HEK293 (cell line): Measurements from ENCODE around the gene OPN1SW.

ENCODE experiments used
- BCL11B ChIP-seq: fragments of 450-650 bp; formaldehyde crosslinking; IDR thresholded peaks from 2 replicates; pipeline ENCODE4 v1.5.1; 2016; ENCODE audit warnings: low read depth, missing biosample characterization, missing genetic modification characterization
- GLIS1 ChIP-seq: fragments of 450-650 bp; formaldehyde crosslinking; IDR thresholded peaks from 2 replicates; pipeline ENCODE4 v1.5.1; 2016; ENCODE audit warnings: missing biosample characterization, missing genetic modification characterization
- KLF9 ChIP-seq: fragments of 450-650 bp; formaldehyde crosslinking; IDR thresholded peaks from 2 replicates; pipeline ENCODE4 v1.5.1; 2016; ENCODE audit warnings: missing biosample characterization, missing genetic modification characterization, low read depth
- SCRT1 ChIP-seq: fragments of 450-650 bp; formaldehyde crosslinking; IDR thresholded peaks from 2 replicates; pipeline ENCODE4 v1.5.1; 2016; ENCODE audit warnings: missing biosample characterization, missing genetic modification characterization, borderline replicate concordance
- ZBTB1 ChIP-seq: fragments of 450-650 bp; formaldehyde crosslinking; IDR thresholded peaks from 2 replicates; pipeline ENCODE4 v1.5.1; 2016; ENCODE audit warnings: missing biosample characterization, missing genetic modification characterization
- ZFP69B ChIP-seq: fragments of 450-650 bp; formaldehyde crosslinking; IDR thresholded peaks from 2 replicates; pipeline ENCODE4 v1.5.1; 2016; ENCODE audit warnings: missing biosample characterization, missing genetic modification characterization
- ZIC2 ChIP-seq: fragments of 450-650 bp; formaldehyde crosslinking; IDR thresholded peaks from 2 replicates; pipeline ENCODE4 v1.5.1; 2016; ENCODE audit warnings: missing biosample characterization, missing genetic modification characterization
- ZNF112 ChIP-seq: fragments of 450-650 bp; formaldehyde crosslinking; IDR thresholded peaks from 2 replicates; pipeline ENCODE4 v1.5.0; 2017; ENCODE audit warnings: missing biosample characterization, missing genetic modification characterization
- ZNF391 ChIP-seq: fragments of 450-650 bp; formaldehyde crosslinking; IDR thresholded peaks from 2 replicates; pipeline ENCODE4 v1.5.1; 2016; ENCODE audit warnings: low read depth, missing biosample characterization, missing genetic modification characterization, borderline replicate concordance
- ZNF530 ChIP-seq: fragments of 450-650 bp; formaldehyde crosslinking; IDR thresholded peaks from 2 replicates; pipeline ENCODE4 v1.5.1; 2016; ENCODE audit warnings: low read depth, missing biosample characterization, missing genetic modification characterization
- ZNF544 ChIP-seq: fragments of 450-650 bp; formaldehyde crosslinking; IDR thresholded peaks from 2 replicates; pipeline ENCODE4 v1.5.0; 2017; ENCODE audit warnings: missing biosample characterization, missing genetic modification characterization
- ZNF561 ChIP-seq: fragments of 450-650 bp; IDR thresholded peaks from 2 replicates; pipeline ENCODE4 v1.5.1; 2018; ENCODE audit warnings: missing biosample characterization, missing genetic modification characterization, borderline replicate concordance
- ZNF571 ChIP-seq: fragments of 450-650 bp; formaldehyde crosslinking; IDR thresholded peaks from 2 replicates; pipeline ENCODE4 v1.5.0; 2017; ENCODE audit warnings: missing biosample characterization, missing genetic modification characterization
- ZNF664 ChIP-seq: fragments of 450-650 bp; formaldehyde crosslinking; IDR thresholded peaks from 2 replicates; pipeline ENCODE4 v1.5.1; 2016; ENCODE audit warnings: missing biosample characterization, missing genetic modification characterization
- ZNF76 ChIP-seq: fragments of 450-650 bp; formaldehyde crosslinking; IDR thresholded peaks from 2 replicates; pipeline ENCODE4; 2016; ENCODE audit warnings: low read depth, missing biosample characterization, missing genetic modification characterization, borderline replicate concordance
- ZNF843 ChIP-seq: fragments of 450-650 bp; formaldehyde crosslinking; IDR thresholded peaks from 2 replicates; pipeline ENCODE4 v1.5.1; 2016; ENCODE audit warnings: missing biosample characterization, missing genetic modification characterization
- ZSCAN23 ChIP-seq: fragments of 450-650 bp; formaldehyde crosslinking; IDR thresholded peaks from 2 replicates; pipeline ENCODE4 v1.5.1; 2016; ENCODE audit warnings: missing biosample characterization, missing genetic modification characterization
- TF ChIP-seq, protein P1 (sequence below): fragments of 450-650 bp; formaldehyde crosslinking; IDR thresholded peaks from 2 replicates; pipeline ENCODE4 v1.5.1; 2016; ENCODE audit warnings: missing biosample characterization, missing genetic modification characterization
- TF ChIP-seq, protein P2 (sequence below): fragments of 450-650 bp; formaldehyde crosslinking; IDR thresholded peaks from 2 replicates; pipeline ENCODE4 v1.5.1; 2017; ENCODE audit warnings: missing biosample characterization, missing genetic modification characterization
- TF ChIP-seq, protein P3 (sequence below): fragments of 450-650 bp; formaldehyde crosslinking; IDR thresholded peaks from 2 replicates; pipeline ENCODE4 v1.5.1; 2016; ENCODE audit warnings: missing biosample characterization, missing genetic modification characterization
- TF ChIP-seq, protein P4 (sequence below): fragments of 450-650 bp; formaldehyde crosslinking; IDR thresholded peaks from 2 replicates; pipeline ENCODE4 v1.5.1; 2016; ENCODE audit warnings: missing biosample characterization, missing genetic modification characterization
- TF ChIP-seq, protein P5 (sequence below): fragments of 450-650 bp; formaldehyde crosslinking; IDR thresholded peaks from 2 replicates; pipeline ENCODE4 v1.5.1; 2016; ENCODE audit warnings: missing biosample characterization, missing genetic modification characterization
- TF ChIP-seq, protein P6 (sequence below): fragments of 450-650 bp; formaldehyde crosslinking; IDR thresholded peaks from 2 replicates; pipeline ENCODE4 v1.5.1; 2016; ENCODE audit warnings: missing biosample characterization, missing genetic modification characterization
- TF ChIP-seq, protein P7 (sequence below): fragments of 450-650 bp; formaldehyde crosslinking; IDR thresholded peaks from 2 replicates; pipeline ENCODE4 v1.5.1; 2016; ENCODE audit warnings: missing biosample characterization, missing genetic modification characterization

OPN1SW gene

DNA sequence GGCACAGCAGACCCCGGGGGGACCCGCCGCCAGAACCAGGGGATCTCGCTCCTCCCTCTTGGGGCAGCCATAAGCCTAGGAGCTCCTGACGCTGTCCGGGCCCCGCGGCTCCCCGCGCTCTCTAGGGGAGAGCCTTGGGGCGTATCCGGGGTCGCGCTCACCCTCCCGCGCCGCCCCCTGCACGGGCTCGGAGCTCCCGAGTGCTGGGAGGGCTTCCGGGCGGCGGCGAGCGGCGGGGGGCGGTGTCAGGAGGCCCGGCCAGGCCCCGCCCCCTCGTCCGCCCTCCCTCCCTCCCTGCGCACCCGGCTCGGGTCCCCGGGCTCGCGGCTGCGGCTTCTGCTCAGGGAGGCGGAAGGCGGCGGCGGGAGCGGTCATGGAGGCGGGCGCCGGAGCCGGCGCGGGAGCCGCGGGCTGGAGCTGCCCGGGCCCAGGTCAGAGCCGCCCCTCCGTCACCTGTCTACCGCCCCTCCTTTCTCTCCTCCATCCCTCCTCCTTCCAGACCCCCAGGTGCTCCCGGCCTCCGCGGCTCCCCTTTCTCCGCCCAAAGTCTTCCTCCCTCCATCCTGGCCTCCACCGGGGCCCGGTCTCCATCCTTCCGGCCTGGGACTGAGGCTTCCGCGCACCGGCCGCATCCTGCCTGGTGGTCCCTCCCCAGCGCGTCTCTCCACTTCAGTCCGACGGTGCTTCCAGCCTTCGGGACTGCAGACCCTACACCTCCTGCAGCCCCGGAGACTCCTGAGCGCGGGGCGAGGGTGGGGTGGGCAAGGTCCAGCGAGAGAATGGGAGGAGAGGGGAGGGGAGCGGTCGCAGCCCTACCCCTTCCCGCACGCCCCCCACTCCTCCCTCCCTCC is 15.8 kb upstream of the OPN1SW start, which contains the start of gene CCDC136 (continued):
- TF ChIP-seq, protein P1, sequence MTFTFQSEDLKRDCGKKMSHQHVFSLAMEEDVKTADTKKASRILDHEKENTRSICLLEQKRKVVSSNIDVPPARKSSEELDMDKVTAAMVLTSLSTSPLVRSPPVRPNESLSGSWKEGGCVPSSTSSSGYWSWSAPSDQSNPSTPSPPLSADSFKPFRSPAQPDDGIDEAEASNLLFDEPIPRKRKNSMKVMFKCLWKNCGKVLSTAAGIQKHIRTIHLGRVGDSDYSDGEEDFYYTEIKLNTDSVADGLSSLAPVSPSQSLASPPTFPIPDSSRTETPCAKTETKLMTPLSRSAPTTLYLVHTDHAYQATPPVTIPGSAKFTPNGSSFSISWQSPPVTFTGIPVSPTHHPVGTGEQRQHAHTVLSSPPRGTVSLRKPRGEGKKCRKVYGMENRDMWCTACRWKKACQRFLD (tag by site-specific recombination), result 0 out of 2 replicates have a peak, but pooled peaks have one; percentile 11
- TF ChIP-seq GLIS1 (tag by site-specific recombination) (peak; percentile 91), ZNF391 (peak; percentile 79; the same call in 1 of the 2 replicates), ZNF112 (tag by site-specific recombination) (no peak), ZNF76 (tag by site-specific recombination) (0 out of 2 replicates have a peak, but pooled peaks have one; percentile 40), ZIC2 (tag by site-specific recombination) (peak; percentile 27; the same call in 1 of the 2 replicates), KLF9 (peak; percentile 63), ZNF843 (tag by site-specific recombination) (peak; percentile 60), ZFP69B (tag by site-specific recombination) (peak; percentile 82), SCRT1 (tag by site-specific recombination) (no peak), ZNF571 (no peak), ZNF544 (tag by site-specific recombination) (no peak), BCL11B (tag by site-specific recombination) (no peak), ZSCAN23 (tag by site-specific recombination) (no peak), ZNF561 (peak; percentile 64; the same call in 1 of the 2 replicates), ZNF530 (tag by site-specific recombination) (no peak), ZNF664 (tag by site-specific recombination) (no peak), ZBTB1 (tag by site-specific recombination) (no peak)
- TF ChIP-seq, protein P2, sequence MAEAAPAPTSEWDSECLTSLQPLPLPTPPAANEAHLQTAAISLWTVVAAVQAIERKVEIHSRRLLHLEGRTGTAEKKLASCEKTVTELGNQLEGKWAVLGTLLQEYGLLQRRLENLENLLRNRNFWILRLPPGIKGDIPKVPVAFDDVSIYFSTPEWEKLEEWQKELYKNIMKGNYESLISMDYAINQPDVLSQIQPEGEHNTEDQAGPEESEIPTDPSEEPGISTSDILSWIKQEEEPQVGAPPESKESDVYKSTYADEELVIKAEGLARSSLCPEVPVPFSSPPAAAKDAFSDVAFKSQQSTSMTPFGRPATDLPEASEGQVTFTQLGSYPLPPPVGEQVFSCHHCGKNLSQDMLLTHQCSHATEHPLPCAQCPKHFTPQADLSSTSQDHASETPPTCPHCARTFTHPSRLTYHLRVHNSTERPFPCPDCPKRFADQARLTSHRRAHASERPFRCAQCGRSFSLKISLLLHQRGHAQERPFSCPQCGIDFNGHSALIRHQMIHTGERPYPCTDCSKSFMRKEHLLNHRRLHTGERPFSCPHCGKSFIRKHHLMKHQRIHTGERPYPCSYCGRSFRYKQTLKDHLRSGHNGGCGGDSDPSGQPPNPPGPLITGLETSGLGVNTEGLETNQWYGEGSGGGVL, result peak; percentile 95
- TF ChIP-seq, protein P3, sequence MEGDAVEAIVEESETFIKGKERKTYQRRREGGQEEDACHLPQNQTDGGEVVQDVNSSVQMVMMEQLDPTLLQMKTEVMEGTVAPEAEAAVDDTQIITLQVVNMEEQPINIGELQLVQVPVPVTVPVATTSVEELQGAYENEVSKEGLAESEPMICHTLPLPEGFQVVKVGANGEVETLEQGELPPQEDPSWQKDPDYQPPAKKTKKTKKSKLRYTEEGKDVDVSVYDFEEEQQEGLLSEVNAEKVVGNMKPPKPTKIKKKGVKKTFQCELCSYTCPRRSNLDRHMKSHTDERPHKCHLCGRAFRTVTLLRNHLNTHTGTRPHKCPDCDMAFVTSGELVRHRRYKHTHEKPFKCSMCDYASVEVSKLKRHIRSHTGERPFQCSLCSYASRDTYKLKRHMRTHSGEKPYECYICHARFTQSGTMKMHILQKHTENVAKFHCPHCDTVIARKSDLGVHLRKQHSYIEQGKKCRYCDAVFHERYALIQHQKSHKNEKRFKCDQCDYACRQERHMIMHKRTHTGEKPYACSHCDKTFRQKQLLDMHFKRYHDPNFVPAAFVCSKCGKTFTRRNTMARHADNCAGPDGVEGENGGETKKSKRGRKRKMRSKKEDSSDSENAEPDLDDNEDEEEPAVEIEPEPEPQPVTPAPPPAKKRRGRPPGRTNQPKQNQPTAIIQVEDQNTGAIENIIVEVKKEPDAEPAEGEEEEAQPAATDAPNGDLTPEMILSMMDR (tag by site-specific recombination), result no peak
- TF ChIP-seq, protein P4, sequence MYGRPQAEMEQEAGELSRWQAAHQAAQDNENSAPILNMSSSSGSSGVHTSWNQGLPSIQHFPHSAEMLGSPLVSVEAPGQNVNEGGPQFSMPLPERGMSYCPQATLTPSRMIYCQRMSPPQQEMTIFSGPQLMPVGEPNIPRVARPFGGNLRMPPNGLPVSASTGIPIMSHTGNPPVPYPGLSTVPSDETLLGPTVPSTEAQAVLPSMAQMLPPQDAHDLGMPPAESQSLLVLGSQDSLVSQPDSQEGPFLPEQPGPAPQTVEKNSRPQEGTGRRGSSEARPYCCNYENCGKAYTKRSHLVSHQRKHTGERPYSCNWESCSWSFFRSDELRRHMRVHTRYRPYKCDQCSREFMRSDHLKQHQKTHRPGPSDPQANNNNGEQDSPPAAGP (tag by site-specific recombination), result peak; percentile 61
- TF ChIP-seq, protein P5, sequence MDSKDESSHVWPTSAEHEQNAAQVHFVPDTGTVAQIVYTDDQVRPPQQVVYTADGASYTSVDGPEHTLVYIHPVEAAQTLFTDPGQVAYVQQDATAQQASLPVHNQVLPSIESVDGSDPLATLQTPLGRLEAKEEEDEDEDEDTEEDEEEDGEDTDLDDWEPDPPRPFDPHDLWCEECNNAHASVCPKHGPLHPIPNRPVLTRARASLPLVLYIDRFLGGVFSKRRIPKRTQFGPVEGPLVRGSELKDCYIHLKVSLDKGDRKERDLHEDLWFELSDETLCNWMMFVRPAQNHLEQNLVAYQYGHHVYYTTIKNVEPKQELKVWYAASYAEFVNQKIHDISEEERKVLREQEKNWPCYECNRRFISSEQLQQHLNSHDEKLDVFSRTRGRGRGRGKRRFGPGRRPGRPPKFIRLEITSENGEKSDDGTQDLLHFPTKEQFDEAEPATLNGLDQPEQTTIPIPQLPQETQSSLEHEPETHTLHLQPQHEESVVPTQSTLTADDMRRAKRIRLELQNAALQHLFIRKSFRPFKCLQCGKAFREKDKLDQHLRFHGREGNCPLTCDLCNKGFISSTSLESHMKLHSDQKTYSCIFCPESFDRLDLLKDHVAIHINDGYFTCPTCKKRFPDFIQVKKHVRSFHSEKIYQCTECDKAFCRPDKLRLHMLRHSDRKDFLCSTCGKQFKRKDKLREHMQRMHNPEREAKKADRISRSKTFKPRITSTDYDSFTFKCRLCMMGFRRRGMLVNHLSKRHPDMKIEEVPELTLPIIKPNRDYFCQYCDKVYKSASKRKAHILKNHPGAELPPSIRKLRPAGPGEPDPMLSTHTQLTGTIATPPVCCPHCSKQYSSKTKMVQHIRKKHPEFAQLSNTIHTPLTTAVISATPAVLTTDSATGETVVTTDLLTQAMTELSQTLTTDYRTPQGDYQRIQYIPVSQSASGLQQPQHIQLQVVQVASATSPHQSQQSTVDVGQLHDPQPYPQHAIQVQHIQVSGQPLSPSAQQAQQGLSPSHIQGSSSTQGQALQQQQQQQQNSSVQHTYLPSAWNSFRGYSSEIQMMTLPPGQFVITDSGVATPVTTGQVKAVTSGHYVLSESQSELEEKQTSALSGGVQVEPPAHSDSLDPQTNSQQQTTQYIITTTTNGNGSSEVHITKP, result 0 out of 2 replicates have a peak, but pooled peaks have one; percentile 20
- TF ChIP-seq, protein P6, sequence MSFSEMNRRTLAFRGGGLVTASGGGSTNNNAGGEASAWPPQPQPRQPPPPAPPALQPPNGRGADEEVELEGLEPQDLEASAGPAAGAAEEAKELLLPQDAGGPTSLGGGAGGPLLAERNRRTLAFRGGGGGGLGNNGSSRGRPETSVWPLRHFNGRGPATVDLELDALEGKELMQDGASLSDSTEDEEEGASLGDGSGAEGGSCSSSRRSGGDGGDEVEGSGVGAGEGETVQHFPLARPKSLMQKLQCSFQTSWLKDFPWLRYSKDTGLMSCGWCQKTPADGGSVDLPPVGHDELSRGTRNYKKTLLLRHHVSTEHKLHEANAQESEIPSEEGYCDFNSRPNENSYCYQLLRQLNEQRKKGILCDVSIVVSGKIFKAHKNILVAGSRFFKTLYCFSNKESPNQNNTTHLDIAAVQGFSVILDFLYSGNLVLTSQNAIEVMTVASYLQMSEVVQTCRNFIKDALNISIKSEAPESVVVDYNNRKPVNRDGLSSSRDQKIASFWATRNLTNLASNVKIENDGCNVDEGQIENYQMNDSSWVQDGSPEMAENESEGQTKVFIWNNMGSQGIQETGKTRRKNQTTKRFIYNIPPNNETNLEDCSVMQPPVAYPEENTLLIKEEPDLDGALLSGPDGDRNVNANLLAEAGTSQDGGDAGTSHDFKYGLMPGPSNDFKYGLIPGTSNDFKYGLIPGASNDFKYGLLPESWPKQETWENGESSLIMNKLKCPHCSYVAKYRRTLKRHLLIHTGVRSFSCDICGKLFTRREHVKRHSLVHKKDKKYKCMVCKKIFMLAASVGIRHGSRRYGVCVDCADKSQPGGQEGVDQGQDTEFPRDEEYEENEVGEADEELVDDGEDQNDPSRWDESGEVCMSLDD (tag by site-specific recombination), result 0 out of 2 replicates have a peak, but pooled peaks have one; percentile 39
- TF ChIP-seq, protein P7, sequence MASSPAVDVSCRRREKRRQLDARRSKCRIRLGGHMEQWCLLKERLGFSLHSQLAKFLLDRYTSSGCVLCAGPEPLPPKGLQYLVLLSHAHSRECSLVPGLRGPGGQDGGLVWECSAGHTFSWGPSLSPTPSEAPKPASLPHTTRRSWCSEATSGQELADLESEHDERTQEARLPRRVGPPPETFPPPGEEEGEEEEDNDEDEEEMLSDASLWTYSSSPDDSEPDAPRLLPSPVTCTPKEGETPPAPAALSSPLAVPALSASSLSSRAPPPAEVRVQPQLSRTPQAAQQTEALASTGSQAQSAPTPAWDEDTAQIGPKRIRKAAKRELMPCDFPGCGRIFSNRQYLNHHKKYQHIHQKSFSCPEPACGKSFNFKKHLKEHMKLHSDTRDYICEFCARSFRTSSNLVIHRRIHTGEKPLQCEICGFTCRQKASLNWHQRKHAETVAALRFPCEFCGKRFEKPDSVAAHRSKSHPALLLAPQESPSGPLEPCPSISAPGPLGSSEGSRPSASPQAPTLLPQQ, result peak; percentile 77
